Heart left ventricle (tissue), 16 donors: Measurements from ENCODE around the gene ANO3. TPM values are rescaled to one million over a fixed set of nuclear protein-coding genes. Genes with fewer than 3 reads are reported as not detected.

Experiments used
- ATAC-seq, 4 donors: fragments of 200-7000 bp; cut with Tn5 transposase; one replicate each; pipeline ENCODE4 v1.9.1; 2020 to 2022; ENCODE audit warnings: moderate library complexity in 4 of 4, mild to moderate bottlenecking in 3 of 4, moderate number of reproducible peaks in 1 of 4
- DNase-seq, 5 donors: peaks; one replicate each; pipeline ENCODE4 v3.0.0-alpha.2; 2020
- H3K27ac ChIP-seq, 12 donors: fragments of 200-600 bp; sonication (generic) in 4 of 12; one replicate each; pipeline versions ENCODE4 v1.5.0 to v1.8.0; 2016 to 2022; ENCODE audit warnings: mild to moderate bottlenecking in 2 of 12
- H3K27me3 ChIP-seq, 9 donors: fragments of 200-600 bp; sonication (generic) in 2 of 9; one replicate each; pipeline versions ENCODE4 v1.5.1 to v1.8.0; 2016 to 2022; ENCODE audit warnings: mild to moderate bottlenecking in 3 of 9
- H3K36me3 ChIP-seq, 9 donors: fragments of 200-600 bp; sonication (generic) in 2 of 9; one replicate each; pipeline versions ENCODE4 v1.5.0 to v1.8.0; 2018 to 2022; ENCODE audit warnings: mild to moderate bottlenecking in 2 of 9
- H3K4me1 ChIP-seq, 12 donors: fragments of 200-600 bp; sonication (generic) in 4 of 12; one replicate each; pipeline versions ENCODE4 v1.5.0 to v1.8.0; 2016 to 2022; ENCODE audit warnings: mild to moderate bottlenecking in 3 of 12
- H3K4me3 ChIP-seq, 12 donors: fragments of 200-600 bp; sonication (generic) in 4 of 12; one replicate each; pipeline versions ENCODE4 v1.5.0 to v1.8.0; 2017 to 2022; ENCODE audit warnings: mild to moderate bottlenecking in 9 of 12, moderate library complexity in 4 of 12
- H3K9me3 ChIP-seq, 12 donors: fragments of 200-600 bp; sonication (generic) in 4 of 12; one replicate each; pipeline versions ENCODE4 v1.5.0 to v1.8.0; 2016 to 2022; ENCODE audit warnings: mild to moderate bottlenecking in 1 of 12
- POLR2A ChIP-seq, 2 donors: fragments of 450-650 bp; IDR thresholded peaks; one replicate each; pipeline ENCODE4 v1.6.1; 2017; ENCODE audit warnings: antibody characterized with exemption in 2 of 2, mild to moderate bottlenecking in 2 of 2, moderate library complexity in 2 of 2
- WGBS, 4 donors: extraction: QIAGEN DNeasy Blood & Tissue Kit in 2 of 4; methylation state at CpG; one replicate each; pipeline versions ENCODE4 v1.1.5 to v1.1.7; 2013 to 2018; 5-methylcytosine and 5-hydroxymethylcytosine counted together
- intact Hi-C, 10 donors: fragments of 100-400 bp; cut with DNase I; formaldehyde crosslinking; loops; one replicate each; pipeline versions ENCODE4 v1.11.1 to v1.14.2; 2022
- polyA plus RNA-seq, 2 donors: library from polyadenylated mRNA; stranded (reverse); fragments of 200-250 nt; gene quantifications; one replicate each; pipeline ENCODE4 v1.2.3, GENCODE V29; 2013
- total RNA-seq, 9 donors: library from RNA; depleted of rRNA in 2 of 9; stranded (reverse); fragments of >200 nt in 2 of 9; fragmentation: NEBNext Ultra II Directional in 3 of 9; extraction: Animal tissue kit (Norgen Biotek cat#: 25700) in 3 of 9; gene quantifications; one replicate each; pipeline versions ENCODE4 v1.1.0 to v1.2.4, GENCODE V29; 2016 to 2023
- TF ChIP-seq, protein P1 (sequence below), 12 donors: fragments of 200-600 bp; sonication (generic) in 4 of 12; IDR thresholded peaks; one replicate each; pipeline versions ENCODE4 v1.5.0 to v1.8.0; 2018 to 2022; ENCODE audit warnings: antibody characterized with exemption in 12 of 12, mild to moderate bottlenecking in 5 of 12
- donor health status: ischemic (EF 13 %, LVEDD 7.1; RV severe dilation, severe dysfunction).
- donor health status: healthy with polysubstance abuse.
- donor health status: DM: no; HTN: yes; CAD: no.
- donor health status: DM: no; HTN: no; CAD: no.
- donor health status: ischemic (EF 25% LVEDD 6.9; RV normal size, moderate dysfunction).
- donor health status: ischemic (EF 25% LVEDD 5.7; RV mildly dilated, moderate dysfunction).
- donor health status: healthy.
- donor health status: DM: yes; HTN: yes; CAD: no.
- donor health status: ischemic (EF 35%, LVEDD 5.7; RV mildly dilated, moderate dysfunction).
- donor health status: nonischemic (EF 11% LVEDD 7.7; RV severe dilation, severe dysfunction).
- donor health status: DM: yes; HTN: yes; CAD: no.
- donor health status: PGD.
- donor health status: ischemic (EF 29% LVEDD 5.4; RV normal size, mild dysfunction).
- donor health status: nonischemic (EF 23%, LVEDD 6.1; RV moderate dilation, normal function).

ANO3 gene
- total and polyA plus RNA-seq, 11 donors, result 0.04 to 0.54 (median 0.12) TPM; not detected in 6

DNA sequence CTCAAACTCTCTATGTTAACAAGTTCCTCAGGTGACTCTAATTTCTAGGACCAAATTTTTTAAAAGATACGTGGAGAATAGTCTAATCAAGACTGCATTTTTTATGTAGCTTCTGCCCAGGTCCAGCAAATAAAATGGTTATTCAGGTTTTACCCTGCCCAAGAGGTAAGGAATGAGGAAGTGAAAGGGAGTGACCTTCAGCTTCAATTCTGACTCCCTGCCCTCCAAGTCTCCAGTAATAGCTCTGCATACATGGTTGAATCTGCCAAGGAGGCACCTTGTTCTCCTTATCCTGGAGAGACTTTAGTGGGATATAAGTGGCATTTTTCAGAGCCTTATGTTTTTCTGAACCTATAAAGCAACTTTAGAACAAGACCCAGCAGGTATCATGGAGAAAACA is 224.7 kb downstream of the ANO3 start:
- no peak for ATAC-seq
- no peak for TF ChIP-seq POLR2A (IDR thresholded peaks at IDR 0.05)
- TF ChIP-seq, protein P1, sequence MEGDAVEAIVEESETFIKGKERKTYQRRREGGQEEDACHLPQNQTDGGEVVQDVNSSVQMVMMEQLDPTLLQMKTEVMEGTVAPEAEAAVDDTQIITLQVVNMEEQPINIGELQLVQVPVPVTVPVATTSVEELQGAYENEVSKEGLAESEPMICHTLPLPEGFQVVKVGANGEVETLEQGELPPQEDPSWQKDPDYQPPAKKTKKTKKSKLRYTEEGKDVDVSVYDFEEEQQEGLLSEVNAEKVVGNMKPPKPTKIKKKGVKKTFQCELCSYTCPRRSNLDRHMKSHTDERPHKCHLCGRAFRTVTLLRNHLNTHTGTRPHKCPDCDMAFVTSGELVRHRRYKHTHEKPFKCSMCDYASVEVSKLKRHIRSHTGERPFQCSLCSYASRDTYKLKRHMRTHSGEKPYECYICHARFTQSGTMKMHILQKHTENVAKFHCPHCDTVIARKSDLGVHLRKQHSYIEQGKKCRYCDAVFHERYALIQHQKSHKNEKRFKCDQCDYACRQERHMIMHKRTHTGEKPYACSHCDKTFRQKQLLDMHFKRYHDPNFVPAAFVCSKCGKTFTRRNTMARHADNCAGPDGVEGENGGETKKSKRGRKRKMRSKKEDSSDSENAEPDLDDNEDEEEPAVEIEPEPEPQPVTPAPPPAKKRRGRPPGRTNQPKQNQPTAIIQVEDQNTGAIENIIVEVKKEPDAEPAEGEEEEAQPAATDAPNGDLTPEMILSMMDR (IDR thresholded peaks at IDR 0.05), result no peak
- no peaks in the 10 kb centered on the region for H3K36me3 ChIP-seq
- H3K9me3 ChIP-seq, result no peaks in the 10 kb centered on the region
- H3K4me1 ChIP-seq, result no peaks in the 10 kb centered on the region
- no peaks in the 10 kb centered on the region for H3K27me3 ChIP-seq
- intact Hi-C loops, result no loop called here
- no peak overlapping the region for H3K27ac ChIP-seq
- H3K4me3 ChIP-seq, result no peak overlapping the region
- 81 to 90% (median 87%) methylated on average over 1 of the region's 1 CpG for WGBS, 4 donors
- DNase-seq, result no peak

DNA sequence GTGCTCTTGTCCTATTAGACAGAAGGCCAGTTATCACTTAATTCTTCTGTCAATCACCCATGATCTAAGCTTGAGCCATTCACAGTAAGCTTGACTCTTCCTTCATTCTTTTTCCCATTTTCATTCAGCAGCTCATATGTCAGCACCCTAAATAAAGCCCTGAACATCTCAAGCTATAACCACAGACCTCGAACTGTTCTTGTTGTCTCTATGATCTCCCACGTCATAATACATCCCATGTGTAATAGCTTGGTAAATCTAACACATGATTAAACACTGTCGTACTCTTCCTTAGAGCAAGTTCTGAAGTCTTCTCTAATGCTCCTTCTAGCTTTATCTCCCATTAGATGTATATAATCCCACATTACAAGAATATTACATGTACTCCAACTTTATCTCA is 225.7 kb downstream of the ANO3 start:
- Histone ChIP-seq H3K9me3 (no peaks in the 10 kb centered on the region), H3K4me1 (no peaks in the 10 kb centered on the region), H3K36me3 (no peaks in the 10 kb centered on the region), H3K27ac (no peak overlapping the region), H3K4me3 (no peak overlapping the region), H3K27me3 (no peaks in the 10 kb centered on the region)
- intact Hi-C loops, result no loop called here
- TF ChIP-seq POLR2A (IDR thresholded peaks at IDR 0.05), result no peak
- TF ChIP-seq, protein P1 (IDR thresholded peaks at IDR 0.05), result no peak
- DNase-seq, result no peak
- WGBS, 4 donors, result 46 to 67% (median 49%) methylated on average over 3 of the region's 3 CpGs
- ATAC-seq, result no peak

DNA sequence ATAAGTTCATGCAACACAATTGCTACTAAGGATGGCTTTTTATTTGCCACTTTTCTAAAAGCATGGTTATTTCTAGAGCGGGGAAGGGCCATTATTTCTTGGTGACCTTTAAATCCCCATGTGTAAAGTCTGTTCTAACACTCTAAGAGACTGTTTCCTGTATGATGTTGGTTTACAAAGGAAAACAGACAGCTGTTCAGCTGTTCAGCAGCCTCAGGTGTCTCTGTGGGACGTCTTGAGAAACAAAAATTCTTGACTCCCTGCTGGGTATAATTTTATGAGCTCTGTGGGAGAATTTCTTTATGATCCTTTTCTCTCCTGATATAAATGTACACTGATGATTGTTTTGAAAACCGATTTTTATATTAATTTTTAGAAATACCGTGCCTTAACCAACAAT is 226.3 kb downstream of the ANO3 start:
- ATAC-seq, result no peak

DNA sequence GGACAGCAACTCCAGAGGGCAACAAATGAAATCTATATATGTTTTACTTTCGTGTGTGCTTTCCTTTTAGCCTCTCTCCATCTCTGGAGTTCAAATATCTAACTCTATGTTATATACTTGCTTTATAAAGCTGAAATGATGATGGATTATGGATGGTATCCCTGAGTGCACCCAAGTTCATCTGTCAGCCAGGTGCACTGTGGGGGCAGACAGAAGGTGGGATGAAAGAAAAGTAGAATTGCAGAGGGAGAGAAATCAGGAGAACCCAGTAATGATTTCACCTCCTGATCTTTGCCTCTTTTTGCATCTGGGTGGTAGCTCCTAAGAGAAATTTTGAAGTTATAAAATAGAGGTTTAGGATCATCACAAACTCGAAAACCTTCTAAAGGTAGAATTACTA is 237.7 kb downstream of the ANO3 start:
- H3K4me1 ChIP-seq, result no peaks in the 10 kb centered on the region
- ATAC-seq (no peak), DNase-seq (no peak)
- TF ChIP-seq, protein P1 (IDR thresholded peaks at IDR 0.05), result no peak
- TF ChIP-seq POLR2A (IDR thresholded peaks at IDR 0.05), result no peak
- WGBS, 4 donors, result 50 to 77% (median 66%) methylated on average over 2 of the region's 2 CpGs
- H3K27me3 ChIP-seq, result no peaks in the 10 kb centered on the region
- intact Hi-C loops, result no loop called here
- H3K9me3 ChIP-seq, result no peaks in the 10 kb centered on the region
- H3K36me3 ChIP-seq, result no peaks in the 10 kb centered on the region
- no peak overlapping the region for H3K27ac ChIP-seq
- no peak overlapping the region for H3K4me3 ChIP-seq

More for the DNA sequence above, 226.3 kb downstream of the ANO3 start:
- no peak overlapping the region for H3K4me3 ChIP-seq
- no peak for DNase-seq
- intact Hi-C loops, result no loop called here
- H3K4me1 ChIP-seq, result no peaks in the 10 kb centered on the region
- 49 to 60% (median 55%) methylated on average over 4 of the region's 4 CpGs for WGBS, 4 donors
- no peaks in the 10 kb centered on the region for H3K36me3 ChIP-seq
- H3K27ac ChIP-seq, result no peak overlapping the region
- H3K27me3 ChIP-seq, result no peaks in the 10 kb centered on the region
- no peaks in the 10 kb centered on the region for H3K9me3 ChIP-seq
- no peak for TF ChIP-seq POLR2A (IDR thresholded peaks at IDR 0.05)
- TF ChIP-seq, protein P1 (IDR thresholded peaks at IDR 0.05), result no peak
